ENCODE measurements around the gene ST8SIA4.

GRCh38 chr5:100864931-100865330, 38.2 kb downstream of the ST8SIA4 start:
- TF ChIP-seq POLR2A (IDR thresholded peaks at IDR 0.05; ENCODE audit: low read depth, low read length), result no peak
- TF ChIP-seq TAF1 (IDR thresholded peaks at IDR 0.05; ENCODE audit: borderline replicate concordance, low read depth, low read length), result no peak
